GM18870 (cell line): ENCODE measurements around the gene ZNF593OS.

Source experiments
- ATAC-seq: cut with Tn5 transposase; IDR thresholded peaks from one replicate; pipeline ENCODE4 v1.9.1; 2021; ENCODE audit warnings: moderate library complexity; ENCODE audit not compliant: unreplicated experiment

The ZNF593OS gene

GRCh38 chr1:26160527-26161414, 10.9 kb downstream of the ZNF593OS start:
- ATAC-seq, result no peak

- no peak for ATAC-seq
Measured at GRCh38 chr1:26159743-26160039, 11.9 kb downstream of the ZNF593OS start.

GRCh38 chr1:26158908-26159742, 12.5 kb downstream of the ZNF593OS start, which contains the start of gene FAM110D:
FAM110D (plus strand) TSS chr1:26159079; CDS start chr1:26161292, 2,213 bp downstream.
- no peak for ATAC-seq

GRCh38 chr1:26158271-26158907, 13.2 kb downstream of the ZNF593OS start:
- ATAC-seq, result no peak

GRCh38 chr1:26156285-26157038, 15.2 kb downstream of the ZNF593OS start:
- ATAC-seq, result no peak

- no peak for ATAC-seq
Measured at GRCh38 chr1:26155370-26156284, 16.0 kb downstream of the ZNF593OS start.

- no peak for ATAC-seq
Measured at GRCh38 chr1:26154750-26155149, 16.9 kb downstream of the ZNF593OS start.

- ATAC-seq, result no peak
Measured at GRCh38 chr1:26153966-26154532, 17.6 kb downstream of the ZNF593OS start.

- ATAC-seq, result no peak
Measured at GRCh38 chr1:26148887-26149286, 22.7 kb downstream of the ZNF593OS start.

- ATAC-seq, result no peak
Measured at GRCh38 chr1:26145960-26146294, 25.7 kb downstream of the ZNF593OS start.

GRCh38 chr1:26145041-26145959, 26.3 kb downstream of the ZNF593OS start:
- no peak for ATAC-seq

GRCh38 chr1:26142159-26142558, 29.5 kb downstream of the ZNF593OS start:
- ATAC-seq, result no peak

- no peak for ATAC-seq
Measured at GRCh38 chr1:26138974-26139558, 32.6 kb downstream of the ZNF593OS start.

- no peak for ATAC-seq
Measured at GRCh38 chr1:26134466-26134865, 37.2 kb downstream of the ZNF593OS start.

- no peak for ATAC-seq
Measured at GRCh38 chr1:26132834-26133167, 38.8 kb downstream of the ZNF593OS start.

GRCh38 chr1:26132128-26132833, 39.4 kb downstream of the ZNF593OS start:
- no peak for ATAC-seq

- no peak for ATAC-seq
Measured at GRCh38 chr1:26130695-26131094, 40.9 kb downstream of the ZNF593OS start.

GRCh38 chr1:26129778-26130177, 41.9 kb downstream of the ZNF593OS start:
- ATAC-seq, result no peak
